ENCODE results near the gene SHANK3.

SHANK3 gene

DNA sequence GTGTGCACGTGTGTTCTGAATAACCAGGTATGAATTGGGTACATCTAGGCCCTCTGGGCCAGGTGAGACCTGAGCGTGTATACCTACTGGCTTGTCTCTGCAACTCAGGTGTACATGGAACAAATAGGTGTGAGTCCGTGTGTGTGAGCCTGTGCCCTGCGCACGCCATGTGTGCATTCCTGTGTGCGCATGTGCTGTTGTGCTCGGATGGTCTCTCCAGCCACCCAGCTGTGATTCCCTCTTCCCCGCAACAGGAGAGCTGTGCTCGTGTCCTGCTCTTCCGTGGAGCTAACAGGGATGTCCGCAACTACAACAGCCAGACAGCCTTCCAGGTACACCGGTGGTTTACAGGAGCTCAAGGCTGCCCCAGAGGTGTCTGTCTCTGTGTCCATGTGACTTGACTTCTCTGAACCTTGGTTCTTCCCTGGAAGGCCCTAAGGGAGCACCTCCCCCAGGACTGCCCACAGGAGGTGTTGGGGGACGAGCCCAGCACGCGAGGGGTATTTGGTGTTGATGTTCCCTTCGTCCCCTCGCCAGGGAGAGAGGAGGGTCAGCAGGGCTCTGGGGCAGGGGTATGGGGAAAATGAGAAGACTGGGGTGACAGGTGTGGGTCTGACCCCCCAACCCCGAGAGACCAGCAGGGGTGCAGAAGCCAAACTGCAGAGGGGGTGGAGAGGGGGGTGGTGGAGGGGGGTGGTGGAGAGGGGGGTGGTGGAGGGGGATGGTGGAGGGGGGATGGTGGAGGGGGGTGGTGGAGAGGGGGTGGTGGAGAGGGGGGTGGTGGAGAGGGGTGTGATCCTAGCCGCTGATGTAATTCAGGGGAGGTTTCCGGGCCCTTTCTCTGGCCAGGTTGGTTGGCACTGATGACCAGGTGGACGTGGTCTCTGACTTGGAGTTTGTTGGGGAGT is 10.7 kb downstream of the SHANK3 start:
- TF ChIP-seq, protein P1, sequence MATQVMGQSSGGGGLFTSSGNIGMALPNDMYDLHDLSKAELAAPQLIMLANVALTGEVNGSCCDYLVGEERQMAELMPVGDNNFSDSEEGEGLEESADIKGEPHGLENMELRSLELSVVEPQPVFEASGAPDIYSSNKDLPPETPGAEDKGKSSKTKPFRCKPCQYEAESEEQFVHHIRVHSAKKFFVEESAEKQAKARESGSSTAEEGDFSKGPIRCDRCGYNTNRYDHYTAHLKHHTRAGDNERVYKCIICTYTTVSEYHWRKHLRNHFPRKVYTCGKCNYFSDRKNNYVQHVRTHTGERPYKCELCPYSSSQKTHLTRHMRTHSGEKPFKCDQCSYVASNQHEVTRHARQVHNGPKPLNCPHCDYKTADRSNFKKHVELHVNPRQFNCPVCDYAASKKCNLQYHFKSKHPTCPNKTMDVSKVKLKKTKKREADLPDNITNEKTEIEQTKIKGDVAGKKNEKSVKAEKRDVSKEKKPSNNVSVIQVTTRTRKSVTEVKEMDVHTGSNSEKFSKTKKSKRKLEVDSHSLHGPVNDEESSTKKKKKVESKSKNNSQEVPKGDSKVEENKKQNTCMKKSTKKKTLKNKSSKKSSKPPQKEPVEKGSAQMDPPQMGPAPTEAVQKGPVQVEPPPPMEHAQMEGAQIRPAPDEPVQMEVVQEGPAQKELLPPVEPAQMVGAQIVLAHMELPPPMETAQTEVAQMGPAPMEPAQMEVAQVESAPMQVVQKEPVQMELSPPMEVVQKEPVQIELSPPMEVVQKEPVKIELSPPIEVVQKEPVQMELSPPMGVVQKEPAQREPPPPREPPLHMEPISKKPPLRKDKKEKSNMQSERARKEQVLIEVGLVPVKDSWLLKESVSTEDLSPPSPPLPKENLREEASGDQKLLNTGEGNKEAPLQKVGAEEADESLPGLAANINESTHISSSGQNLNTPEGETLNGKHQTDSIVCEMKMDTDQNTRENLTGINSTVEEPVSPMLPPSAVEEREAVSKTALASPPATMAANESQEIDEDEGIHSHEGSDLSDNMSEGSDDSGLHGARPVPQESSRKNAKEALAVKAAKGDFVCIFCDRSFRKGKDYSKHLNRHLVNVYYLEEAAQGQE (IDR thresholded peaks at IDR 0.05; ENCODE audit: insufficient read depth in 1 of 2, low read depth in 2 of 2, low read length in 2 of 2), result no peak
- TF ChIP-seq SIN3A (IDR thresholded peaks at IDR 0.05; ENCODE audit: borderline replicate concordance, insufficient read depth, low read length), result no peak
- TF ChIP-seq FOXP2 (optimal IDR thresholded peaks at IDR 0.05; ENCODE audit: borderline replicate concordance, extremely low read depth, extremely low read length, insufficient read depth), result no peak
- no peak for TF ChIP-seq TAF1 (IDR thresholded peaks at IDR 0.05; ENCODE audit: borderline replicate concordance, insufficient read depth, low read length)
- no peak for TF ChIP-seq POLR2AphosphoS5 (IDR thresholded peaks at IDR 0.05; ENCODE audit: low read depth, low read length)

DNA sequence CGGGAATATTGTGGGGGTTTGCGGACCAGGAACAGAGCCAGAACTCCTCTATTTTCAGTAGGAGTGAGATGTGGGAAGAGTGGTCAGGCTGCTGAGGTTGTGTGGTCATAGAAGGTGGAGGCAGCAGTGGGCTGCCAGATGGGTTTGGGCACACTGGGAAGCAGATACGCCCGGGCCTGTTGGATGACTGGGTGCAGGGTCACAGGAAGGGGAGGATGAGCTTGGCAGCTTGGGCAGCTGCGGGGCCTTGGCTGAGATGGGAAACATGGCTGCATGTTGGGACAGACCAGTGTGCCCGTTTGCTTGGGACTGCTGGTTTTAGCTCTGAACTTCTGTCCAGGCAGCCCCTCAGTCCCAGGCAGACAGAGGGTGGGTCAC is 11.4 kb downstream of the SHANK3 start:
- TF ChIP-seq, protein P1 (IDR thresholded peaks at IDR 0.05; ENCODE audit: insufficient read depth in 1 of 2, low read depth in 2 of 2, low read length in 2 of 2), result no peak
- TF ChIP-seq SIN3A (IDR thresholded peaks at IDR 0.05; ENCODE audit: borderline replicate concordance, insufficient read depth, low read length) (no peak), POLR2AphosphoS5 (IDR thresholded peaks at IDR 0.05; ENCODE audit: low read depth, low read length) (no peak), TAF1 (IDR thresholded peaks at IDR 0.05; ENCODE audit: borderline replicate concordance, insufficient read depth, low read length) (no peak), FOXP2 (optimal IDR thresholded peaks at IDR 0.05; ENCODE audit: borderline replicate concordance, extremely low read depth, extremely low read length, insufficient read depth) (no peak)

- TF ChIP-seq FOXP2 (optimal IDR thresholded peaks at IDR 0.05; ENCODE audit: borderline replicate concordance, extremely low read depth, extremely low read length, insufficient read depth) (no peak), POLR2AphosphoS5 (IDR thresholded peaks at IDR 0.05; ENCODE audit: low read depth, low read length) (no peak), TAF1 (IDR thresholded peaks at IDR 0.05; ENCODE audit: borderline replicate concordance, insufficient read depth, low read length) (no peak), SIN3A (IDR thresholded peaks at IDR 0.05; ENCODE audit: borderline replicate concordance, insufficient read depth, low read length) (no peak)
- TF ChIP-seq, protein P1 (IDR thresholded peaks at IDR 0.05; ENCODE audit: insufficient read depth in 1 of 2, low read depth in 2 of 2, low read length in 2 of 2), result no peak
Observed at GRCh38 chr22:50684501-50684900, 11.9 kb downstream of the SHANK3 start.

GRCh38 chr22:50684986-50685385 is 12.4 kb downstream of the SHANK3 start:
- no peak for TF ChIP-seq POLR2AphosphoS5 (IDR thresholded peaks at IDR 0.05; ENCODE audit: low read depth, low read length)
- TF ChIP-seq, protein P1 (IDR thresholded peaks at IDR 0.05; ENCODE audit: insufficient read depth in 1 of 2, low read depth in 2 of 2, low read length in 2 of 2), result no peak
